HK-2 (cell line): ENCODE results near the gene FOS.
A peak's percentile ranks its signal among the peaks of the same experiment; 100 is the strongest.
"Not testable (repeated sequence)": the region's sequence is repeated elsewhere in the genome, so short reads cannot be mapped to it uniquely, and the experiment has no call there.

Experiments used
- DNase-seq: peaks from one replicate; pipeline ENCODE4 v3.0.0-alpha.2; 2018; ENCODE audit not compliant: unreplicated experiment

The FOS gene

DNA sequence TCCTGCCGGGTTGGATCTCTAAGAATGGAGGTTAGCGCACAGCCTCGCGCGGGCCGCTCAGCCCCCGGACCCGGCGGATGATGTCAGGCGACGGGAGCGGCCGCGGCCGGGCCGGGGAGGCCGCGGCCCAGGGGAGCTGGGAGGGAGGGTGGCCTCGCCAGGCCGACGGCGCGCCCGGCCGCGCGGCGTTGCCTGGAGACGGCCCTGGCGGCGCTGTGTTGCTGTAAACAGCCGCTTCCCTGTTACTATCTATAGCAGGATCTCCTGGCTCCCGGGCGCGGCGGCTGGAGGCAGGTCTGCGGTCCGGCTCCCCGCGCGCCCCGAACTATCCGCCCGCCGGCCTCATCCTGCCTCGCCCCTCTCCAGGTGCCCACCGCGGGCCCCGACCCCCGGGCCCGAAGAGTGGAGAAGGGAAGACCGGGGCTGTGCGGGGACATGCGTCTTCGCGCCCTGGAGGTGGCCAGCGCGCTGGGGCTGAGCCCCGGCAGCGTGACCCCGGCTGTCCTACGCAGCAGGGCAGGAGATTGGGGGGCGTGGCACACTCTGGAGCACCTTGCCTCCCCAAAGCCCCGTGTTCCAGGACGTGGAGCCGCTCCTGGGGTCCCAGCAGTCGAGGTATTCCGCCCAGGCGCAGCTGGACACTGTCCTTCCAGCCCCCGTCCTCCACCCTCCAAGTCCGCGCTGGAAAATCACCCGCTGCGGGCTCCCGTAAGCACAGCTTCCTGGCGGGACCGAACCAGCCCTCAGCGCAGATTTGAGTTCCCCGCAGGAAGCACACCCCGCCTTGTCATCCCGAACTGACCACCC is 1.4 kb upstream of the FOS start:
- DNase-seq = peak; percentile 75

DNA sequence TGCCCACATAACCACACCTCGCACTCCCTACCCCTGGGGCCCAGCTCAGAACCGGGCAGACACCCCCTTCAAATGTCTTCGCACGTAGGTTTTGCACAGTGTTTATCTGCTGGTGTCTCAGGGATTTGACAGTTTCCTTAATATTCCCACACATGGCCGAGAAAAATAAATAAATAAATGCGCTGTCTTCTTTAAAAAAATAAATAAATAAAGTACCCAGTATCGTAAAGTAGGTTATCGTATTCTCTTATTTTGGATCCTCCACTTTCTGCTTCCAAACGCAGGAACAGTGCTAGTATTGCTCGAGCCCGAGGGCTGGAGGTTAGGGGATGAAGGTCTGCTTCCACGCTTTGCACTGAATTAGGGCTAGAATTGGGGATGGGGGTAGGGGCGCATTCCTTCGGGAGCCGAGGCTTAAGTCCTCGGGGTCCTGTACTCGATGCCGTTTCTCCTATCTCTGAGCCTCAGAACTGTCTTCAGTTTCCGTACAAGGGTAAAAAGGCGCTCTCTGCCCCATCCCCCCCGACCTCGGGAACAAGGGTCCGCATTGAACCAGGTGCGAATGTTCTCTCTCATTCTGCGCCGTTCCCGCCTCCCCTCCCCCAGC is 710 bp upstream of the FOS start:
- DNase-seq = no peak

DNA sequence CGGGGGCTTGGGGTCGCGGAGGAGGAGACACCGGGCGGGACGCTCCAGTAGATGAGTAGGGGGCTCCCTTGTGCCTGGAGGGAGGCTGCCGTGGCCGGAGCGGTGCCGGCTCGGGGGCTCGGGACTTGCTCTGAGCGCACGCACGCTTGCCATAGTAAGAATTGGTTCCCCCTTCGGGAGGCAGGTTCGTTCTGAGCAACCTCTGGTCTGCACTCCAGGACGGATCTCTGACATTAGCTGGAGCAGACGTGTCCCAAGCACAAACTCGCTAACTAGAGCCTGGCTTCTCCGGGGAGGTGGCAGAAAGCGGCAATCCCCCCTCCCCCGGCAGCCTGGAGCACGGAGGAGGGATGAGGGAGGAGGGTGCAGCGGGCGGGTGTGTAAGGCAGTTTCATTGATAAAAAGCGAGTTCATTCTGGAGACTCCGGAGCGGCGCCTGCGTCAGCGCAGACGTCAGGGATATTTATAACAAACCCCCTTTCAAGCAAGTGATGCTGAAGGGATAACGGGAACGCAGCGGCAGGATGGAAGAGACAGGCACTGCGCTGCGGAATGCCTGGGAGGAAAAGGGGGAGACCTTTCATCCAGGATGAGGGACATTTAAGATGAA is 630 bp downstream of the FOS start:
- DNase-seq = peak; percentile 31

DNA sequence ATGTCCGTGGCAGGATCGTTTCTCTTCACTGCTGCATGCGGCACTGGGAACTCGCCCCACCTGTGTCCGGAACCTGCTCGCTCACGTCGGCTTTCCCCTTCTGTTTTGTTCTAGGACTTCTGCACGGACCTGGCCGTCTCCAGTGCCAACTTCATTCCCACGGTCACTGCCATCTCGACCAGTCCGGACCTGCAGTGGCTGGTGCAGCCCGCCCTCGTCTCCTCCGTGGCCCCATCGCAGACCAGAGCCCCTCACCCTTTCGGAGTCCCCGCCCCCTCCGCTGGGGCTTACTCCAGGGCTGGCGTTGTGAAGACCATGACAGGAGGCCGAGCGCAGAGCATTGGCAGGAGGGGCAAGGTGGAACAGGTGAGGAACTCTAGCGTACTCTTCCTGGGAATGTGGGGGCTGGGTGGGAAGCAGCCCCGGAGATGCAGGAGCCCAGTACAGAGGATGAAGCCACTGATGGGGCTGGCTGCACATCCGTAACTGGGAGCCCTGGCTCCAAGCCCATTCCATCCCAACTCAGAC is 1.2 kb downstream of the FOS start:
- no peak for DNase-seq

DNA sequence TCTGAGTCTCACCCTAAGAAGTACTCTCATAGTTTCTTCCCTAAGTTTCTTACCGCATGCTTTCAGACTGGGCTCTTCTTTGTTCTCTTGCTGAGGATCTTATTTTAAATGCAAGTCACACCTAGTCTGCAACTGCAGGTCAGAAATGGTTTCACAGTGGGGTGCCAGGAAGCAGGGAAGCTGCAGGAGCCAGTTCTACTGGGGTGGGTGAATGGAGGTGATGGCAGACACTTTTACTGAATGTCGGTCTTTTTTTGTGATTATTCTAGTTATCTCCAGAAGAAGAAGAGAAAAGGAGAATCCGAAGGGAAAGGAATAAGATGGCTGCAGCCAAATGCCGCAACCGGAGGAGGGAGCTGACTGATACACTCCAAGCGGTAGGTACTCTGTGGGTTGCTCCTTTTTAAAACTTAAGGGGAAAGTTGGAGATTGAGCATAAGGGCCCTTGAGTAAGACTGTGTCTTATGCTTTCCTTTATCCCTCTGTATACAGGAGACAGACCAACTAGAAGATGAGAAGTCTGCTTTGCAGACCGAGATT is 1.7 kb downstream of the FOS start:
- DNase-seq = no peak

DNA sequence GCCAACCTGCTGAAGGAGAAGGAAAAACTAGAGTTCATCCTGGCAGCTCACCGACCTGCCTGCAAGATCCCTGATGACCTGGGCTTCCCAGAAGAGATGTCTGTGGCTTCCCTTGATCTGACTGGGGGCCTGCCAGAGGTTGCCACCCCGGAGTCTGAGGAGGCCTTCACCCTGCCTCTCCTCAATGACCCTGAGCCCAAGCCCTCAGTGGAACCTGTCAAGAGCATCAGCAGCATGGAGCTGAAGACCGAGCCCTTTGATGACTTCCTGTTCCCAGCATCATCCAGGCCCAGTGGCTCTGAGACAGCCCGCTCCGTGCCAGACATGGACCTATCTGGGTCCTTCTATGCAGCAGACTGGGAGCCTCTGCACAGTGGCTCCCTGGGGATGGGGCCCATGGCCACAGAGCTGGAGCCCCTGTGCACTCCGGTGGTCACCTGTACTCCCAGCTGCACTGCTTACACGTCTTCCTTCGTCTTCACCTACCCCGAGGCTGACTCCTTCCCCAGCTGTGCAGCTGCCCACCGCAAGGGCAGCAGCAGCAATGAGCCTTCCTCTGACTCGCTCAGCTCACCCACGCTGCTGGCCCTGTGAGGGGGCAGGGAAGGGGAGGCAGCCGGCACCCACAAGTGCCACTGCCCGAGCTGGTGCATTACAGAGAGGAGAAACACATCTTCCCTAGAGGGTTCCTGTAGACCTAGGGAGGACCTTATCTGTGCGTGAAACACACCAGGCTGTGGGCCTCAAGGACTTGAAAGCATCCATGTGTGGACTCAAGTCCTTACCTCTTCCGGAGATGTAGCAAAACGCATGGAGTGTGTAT is 2.4 kb downstream of the FOS start:
- DNase-seq = no peak

DNA sequence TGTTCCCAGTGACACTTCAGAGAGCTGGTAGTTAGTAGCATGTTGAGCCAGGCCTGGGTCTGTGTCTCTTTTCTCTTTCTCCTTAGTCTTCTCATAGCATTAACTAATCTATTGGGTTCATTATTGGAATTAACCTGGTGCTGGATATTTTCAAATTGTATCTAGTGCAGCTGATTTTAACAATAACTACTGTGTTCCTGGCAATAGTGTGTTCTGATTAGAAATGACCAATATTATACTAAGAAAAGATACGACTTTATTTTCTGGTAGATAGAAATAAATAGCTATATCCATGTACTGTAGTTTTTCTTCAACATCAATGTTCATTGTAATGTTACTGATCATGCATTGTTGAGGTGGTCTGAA is 3.0 kb downstream of the FOS start:
- no peak for DNase-seq

DNA sequence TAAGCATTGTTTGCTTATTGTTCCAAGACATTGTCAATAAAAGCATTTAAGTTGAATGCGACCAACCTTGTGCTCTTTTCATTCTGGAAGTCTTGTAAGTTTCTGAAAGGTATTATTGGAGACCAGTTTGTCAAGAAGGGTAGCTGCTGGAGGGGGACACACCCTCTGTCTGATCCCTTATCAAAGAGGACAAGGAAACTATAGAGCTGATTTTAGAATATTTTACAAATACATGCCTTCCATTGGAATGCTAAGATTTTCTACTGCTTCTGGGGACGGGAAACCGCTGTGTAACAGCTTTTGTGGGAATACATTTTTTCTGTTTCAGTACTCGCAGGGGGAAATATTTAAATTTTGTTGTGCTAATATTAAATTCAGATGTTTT is 3.5 kb downstream of the FOS start:
- no peak for DNase-seq

DNA sequence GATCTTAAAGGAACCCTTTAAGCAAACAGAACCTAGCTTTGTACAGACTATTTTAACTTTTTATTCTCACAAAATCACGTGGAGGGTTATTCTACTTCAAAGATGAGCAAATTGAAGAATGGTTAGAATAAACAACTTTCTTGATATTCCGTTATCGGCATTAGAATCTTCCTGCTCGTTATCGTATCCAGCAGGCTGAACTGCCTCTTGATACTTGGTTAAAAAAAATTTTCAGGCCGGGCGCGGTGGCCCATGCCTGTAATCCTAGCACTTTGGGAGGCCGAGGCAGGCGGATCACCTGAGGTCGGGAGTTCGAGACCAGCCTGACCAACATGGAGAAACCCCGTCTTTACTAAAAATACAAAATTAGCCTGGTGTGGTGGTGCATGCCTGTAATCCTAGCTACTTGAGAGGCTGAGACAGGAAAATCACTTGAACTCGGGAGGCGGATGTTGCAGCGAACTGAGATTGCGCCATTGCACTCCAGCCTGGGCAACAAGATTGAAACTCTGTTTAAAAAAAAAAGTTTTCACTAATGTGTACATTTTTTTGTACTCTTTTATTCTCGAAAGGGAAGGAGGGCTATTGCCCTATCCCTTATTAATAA is 4.0 kb downstream of the FOS start:
- not testable (repeated sequence) for DNase-seq

DNA sequence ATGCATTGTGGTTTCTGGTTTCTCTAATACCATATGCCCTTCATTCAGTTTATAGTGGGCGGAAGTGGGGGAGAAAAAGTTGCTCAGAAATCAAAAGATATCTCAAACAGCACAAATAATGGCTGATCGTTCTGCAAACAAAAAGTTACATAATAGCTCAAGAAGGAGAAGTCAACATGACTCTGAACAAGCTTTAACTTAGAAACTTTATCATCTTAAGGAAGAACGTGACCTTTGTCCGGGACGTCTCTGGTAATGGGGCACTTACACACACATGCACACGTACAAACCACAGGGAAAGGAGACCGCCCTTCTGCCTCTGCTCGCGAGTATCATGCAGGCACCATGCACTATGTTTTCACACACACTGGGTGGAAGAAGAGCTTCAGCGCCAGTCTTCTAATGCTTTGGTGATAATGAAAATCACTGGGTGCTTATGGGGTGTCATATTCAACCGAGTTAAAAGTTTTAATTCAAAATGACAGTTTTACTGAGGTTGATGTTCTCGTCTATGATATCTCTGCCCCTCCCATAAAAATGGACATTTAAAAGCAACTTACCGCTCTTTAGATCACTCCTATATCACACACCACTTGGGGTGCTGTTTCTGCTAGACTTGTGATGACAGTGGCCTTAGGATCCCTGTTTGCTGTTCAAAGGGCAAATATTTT is 4.7 kb downstream of the FOS start:
- no peak for DNase-seq

DNA sequence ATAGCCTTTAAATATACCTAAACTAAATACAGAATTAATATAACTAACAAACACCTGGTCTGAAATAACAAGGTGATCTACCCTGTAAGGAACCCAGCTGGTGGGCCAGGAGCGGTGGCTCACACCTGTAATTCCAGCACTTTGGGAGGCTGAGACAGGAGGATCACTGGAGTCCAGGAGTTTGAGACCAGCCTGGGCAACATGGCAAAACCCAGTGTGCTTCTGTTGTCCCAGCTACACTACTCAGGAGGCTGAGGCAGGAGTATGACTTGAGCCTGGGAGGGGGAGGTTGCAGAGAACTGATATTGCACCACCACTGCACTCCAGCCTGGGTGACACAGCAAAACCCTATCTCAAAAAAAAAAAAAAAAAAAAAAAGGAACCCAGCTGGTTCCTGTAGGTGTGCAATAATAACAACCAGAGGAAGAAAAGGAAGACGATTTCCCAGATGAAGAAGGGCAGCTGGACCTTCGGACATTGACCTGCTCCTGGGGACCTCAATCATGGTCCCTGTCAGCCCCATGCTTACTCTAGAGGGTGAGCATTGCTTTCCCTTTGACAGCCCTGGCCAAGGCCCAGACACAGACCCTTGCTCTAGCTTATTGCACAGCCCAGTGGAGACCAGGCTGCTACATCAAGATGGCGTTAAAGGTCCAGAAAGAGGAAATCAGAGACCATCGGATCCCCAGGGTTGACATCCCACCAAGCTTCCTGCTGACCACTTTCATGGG is 5.4 kb downstream of the FOS start:
- DNase-seq = no peak

DNA sequence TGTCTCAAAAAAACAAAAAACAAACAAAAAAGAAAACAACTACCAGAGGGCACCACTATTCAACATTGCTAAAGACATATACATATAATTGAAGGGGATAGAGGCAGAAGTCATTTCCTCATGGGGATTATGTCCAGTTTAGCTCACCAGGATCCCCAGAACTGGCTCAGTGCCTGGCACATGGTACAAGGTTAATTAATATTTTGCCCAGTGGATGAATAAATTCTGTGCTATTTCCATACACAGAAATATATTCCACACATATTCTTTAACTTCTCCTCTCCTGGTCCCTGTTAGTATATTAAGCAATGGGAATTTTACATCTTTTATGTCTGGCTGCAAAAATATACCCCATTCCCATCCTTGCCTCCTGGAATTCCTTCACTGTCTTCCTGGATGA is 6.7 kb downstream of the FOS start:
- DNase-seq = no peak

DNA sequence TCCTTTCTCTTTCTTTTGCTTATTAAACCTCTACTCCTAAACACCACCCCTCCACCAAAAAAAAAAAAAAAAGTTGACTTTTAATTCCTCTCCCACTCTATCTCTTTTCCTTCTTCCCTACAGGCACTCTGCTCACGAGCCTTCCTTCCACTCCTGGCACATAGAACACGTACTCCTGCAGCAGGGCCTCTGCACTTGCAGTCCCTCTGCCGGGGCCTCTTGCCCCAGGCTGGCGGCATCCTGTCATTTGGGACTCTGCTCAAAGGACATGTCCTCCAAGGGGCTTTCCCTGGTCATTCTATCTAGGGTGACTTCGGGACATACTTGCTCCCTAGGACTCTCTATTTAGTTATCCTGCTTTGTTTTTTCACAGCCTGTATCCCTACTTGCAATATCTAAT is 7.7 kb downstream of the FOS start:
- no peak for DNase-seq

DNA sequence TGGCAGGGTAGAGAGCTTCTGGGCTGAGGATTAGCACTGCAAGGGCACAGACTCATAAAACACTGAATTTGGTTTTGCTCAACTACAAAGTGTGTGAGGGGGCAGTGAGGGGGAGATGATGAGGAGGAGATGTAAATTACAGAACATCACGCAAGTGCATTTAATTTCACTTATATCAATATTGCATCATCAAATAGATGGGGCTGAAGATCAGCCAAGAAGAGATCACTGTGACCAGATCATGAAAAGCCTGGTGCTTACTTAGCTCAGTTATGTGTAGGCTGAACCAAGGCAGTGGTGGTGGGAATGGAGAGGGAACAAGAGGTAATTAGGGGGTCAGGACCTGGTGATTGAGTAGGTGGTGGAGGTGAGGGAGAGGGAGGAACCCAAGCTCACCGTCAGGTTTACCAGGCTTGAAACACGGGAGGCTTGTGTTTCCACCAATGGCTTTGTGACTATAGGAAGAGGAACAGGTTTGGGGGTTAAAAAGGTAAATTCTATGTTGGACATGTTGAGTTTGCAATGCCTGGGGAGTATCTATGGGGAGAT is 11.3 kb downstream of the FOS start:
- no peak for DNase-seq

DNA sequence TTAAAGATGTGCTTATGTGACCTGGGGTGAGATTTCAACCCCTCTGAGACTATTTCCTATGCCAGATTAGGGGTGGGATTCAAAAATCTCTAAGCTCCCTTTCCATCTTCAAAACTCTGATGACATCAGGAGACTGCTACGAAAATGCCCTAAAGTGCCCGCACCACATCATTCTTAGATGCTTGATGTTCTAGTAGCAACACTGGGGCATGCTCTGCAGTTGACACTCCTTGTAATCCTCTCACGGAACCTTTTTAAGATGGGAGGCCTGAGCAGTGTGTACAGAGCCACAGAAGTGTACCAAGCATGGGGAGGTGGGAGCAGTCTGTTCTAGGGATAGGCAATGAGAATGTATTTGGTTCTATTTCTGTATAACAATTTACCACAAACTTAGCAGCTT is 12.2 kb downstream of the FOS start:
- no peak for DNase-seq

DNA sequence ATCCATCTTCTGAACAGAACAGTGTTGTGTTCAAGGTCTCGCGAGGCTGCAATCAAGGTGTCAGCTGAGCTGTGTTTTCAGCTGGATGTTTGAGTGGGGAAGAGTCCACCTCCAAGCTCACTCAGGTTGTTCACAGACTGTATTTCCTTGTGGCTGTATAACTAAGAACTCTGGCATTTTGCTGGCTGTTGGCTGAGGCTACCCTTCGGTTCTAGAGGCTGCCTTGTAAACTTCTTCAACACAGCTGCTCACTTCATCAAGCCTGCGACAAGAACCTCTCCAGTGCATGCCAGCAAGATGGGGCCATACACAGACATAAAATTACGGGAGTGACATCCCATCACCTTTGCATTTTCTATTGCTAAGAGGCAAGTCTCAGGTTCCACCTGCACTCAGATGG is 12.7 kb downstream of the FOS start:
- DNase-seq = no peak

DNA sequence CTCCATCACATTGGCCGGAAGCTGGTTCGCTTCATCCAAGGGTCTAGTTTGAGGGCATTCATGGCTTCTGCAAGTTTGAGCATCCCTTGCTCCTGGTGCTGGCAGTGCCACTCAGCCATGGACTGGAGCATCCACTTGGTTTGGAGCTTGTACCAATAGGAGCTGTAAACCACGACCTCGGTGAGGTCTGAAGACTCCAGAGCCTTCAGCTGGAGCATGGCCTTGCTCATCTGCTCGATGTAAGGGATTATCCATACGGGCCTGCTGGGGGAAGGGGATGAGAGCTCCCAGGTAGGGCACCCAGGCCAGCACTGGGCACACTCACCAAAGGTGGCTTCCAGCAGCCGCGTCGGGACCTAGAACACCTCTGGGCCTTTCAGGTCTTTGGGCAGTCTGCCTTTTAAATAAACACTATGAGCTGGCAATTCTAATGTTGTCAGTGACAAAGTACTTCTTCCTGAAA is 13.5 kb downstream of the FOS start:
- no peak for DNase-seq

DNA sequence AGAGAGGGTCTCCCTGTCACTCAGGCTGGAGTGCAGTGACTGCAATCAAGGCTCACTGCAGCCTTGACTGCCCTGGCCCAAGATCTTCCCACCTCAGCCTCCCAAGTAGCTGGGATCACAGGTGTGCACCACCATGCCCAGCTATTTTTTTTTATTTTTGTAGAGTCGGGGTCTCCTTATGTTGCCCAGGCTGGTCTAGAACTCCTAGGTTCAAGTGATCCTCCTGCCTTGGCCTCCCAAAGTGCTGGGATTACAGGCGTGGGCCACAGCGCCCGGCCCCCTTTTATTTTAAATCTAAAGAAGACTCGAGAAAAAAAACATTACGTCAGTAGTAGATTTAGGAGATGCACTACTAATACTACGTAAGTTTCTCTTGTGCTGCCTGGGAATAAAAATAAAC is 14.3 kb downstream of the FOS start:
- DNase-seq = no peak

DNA sequence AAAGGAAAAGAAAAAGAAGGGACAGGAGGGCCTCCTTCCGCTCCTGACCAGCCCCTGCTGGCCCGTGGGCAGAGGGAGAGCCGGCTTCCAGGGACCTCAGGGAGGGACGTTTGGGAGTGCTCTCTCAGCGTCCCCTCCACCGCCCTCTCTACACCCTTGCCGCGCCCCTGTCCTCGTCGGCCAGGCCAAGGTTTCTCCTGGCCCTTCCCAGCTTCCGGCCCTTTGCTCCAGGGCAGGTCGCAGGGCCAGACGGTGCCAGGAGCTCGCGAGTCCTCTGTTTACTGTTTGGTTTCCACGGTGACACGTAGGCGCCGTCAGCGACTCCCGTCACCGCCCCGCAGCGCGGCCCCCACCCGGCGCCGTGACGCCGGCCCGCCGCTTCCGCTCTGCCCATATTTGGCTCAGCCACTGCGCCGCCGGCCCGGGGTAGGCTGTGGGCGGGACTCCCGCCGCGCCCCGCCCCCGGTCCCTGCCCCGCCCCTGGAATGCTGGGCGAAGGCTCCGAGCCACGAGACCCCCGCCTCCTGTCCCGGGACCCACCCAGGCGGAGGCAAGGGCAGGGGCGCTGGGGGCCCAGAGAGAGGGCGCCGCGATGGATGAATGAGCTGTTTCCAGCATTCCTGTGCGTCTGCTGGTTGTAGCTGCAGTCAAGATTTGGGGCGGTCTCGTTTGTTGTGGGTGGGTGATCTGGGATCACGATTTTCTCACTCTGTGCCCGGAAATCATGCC is 15.5 kb downstream of the FOS start:
- peak; percentile 96 for DNase-seq
